Measurements from ENCODE around the gene AVPR2. TPM values are rescaled to one million over a fixed set of nuclear protein-coding genes. Genes with fewer than 3 reads are reported as not detected.
A peak's percentile ranks its signal among the peaks of the same experiment; 100 is the strongest.

Gene AVPR2
- total RNA-seq, 2 experiments from 2014 or later = not detected

- intact Hi-C loops (cut with micrococcal nuclease) = no loop called here
- POLR2A ChIA-PET = interaction anchor here (1.2 to 1.3 kb wide), 2 partner anchors 12 to 162 kb away, joined by 3 to 4 read pairs; no protein-coding TSS in a partner anchor
- H3K27me3 Mint-ChIP-seq = peaks cover 22% of the 10 kb centered on the region
- CTCF ChIA-PET = interaction anchor here (2.2 kb wide), 1 partner anchor 124 kb away, joined by 5 read pairs; the partner anchor contains the start of gene PLXNB3
- H3K4me3 Mint-ChIP-seq = no peak overlapping the region
- ATAC-seq = no peak
- TF ChIP-seq CTCF (IDR thresholded peaks at IDR 0.05) = no peak
- no peaks in the 10 kb centered on the region for H3K9me3 Mint-ChIP-seq
- H3K4me1 Mint-ChIP-seq (ENCODE audit: low read depth) = peaks cover 2% of the 10 kb centered on the region
- no peak for DNase-seq
- no peak overlapping the region for H3K27ac Mint-ChIP-seq
- no peaks in the 10 kb centered on the region for H3K36me3 Mint-ChIP-seq (ENCODE audit: low read depth)
Observed at GRCh38 chrX:153888344-153888743, 16.1 kb upstream of the AVPR2 start.

GRCh38 chrX:153889123-153889522 lies 15.3 kb upstream of the AVPR2 start:
- POLR2A ChIA-PET = interaction anchor here (1.2 to 1.3 kb wide), 2 partner anchors 11 to 163 kb away, joined by 3 to 4 read pairs; no protein-coding TSS in a partner anchor
- Mint-ChIP-seq H3K4me1 (ENCODE audit: low read depth) (peaks cover 2% of the 10 kb centered on the region), H3K4me3 (no peak overlapping the region), H3K9me3 (no peaks in the 10 kb centered on the region), H3K36me3 (ENCODE audit: low read depth) (no peaks in the 10 kb centered on the region), H3K27me3 (peaks cover 20% of the 10 kb centered on the region), H3K27ac (no peak overlapping the region)
- ATAC-seq = no peak
- DNase-seq = no peak
- TF ChIP-seq CTCF (IDR thresholded peaks at IDR 0.05) = no peak
- intact Hi-C loops (cut with micrococcal nuclease) = no loop called here
- CTCF ChIA-PET = interaction anchor here (1.0 to 2.2 kb wide), 2 partner anchors 11 to 125 kb away, joined by 3 to 5 read pairs; partner anchors contain the start of gene PLXNB3

- peaks cover 22% of the 10 kb centered on the region for H3K4me1 Mint-ChIP-seq (ENCODE audit: low read depth)
- CTCF ChIA-PET = no interaction called here
Observed at GRCh38 chrX:153897899-153898298, 6.6 kb upstream of the AVPR2 start.

GRCh38 chrX:153900831-153901752 lies 3.4 kb upstream of the AVPR2 start:
- no peak for TF ChIP-seq CTCF (IDR thresholded peaks at IDR 0.05)
- DNase-seq (peak; percentile 80), ATAC-seq (peak; percentile 84)
- ChIA-PET CTCF (interaction anchor here (0.6 kb wide), 1 partner anchor 943 kb away, joined by 3 read pairs; no protein-coding TSS in a partner anchor), POLR2A (interaction anchor here (0.7 to 1.4 kb wide), 3 partner anchors 12 to 79 kb away, joined by 3 to 6 read pairs (median 3); partner anchors contain the start of gene ARHGAP4)
- no peaks in the 10 kb centered on the region for H3K9me3 Mint-ChIP-seq
- intact Hi-C loops (cut with micrococcal nuclease) = no loop called here
- H3K4me1 Mint-ChIP-seq (ENCODE audit: low read depth) = peaks cover 39% of the 10 kb centered on the region
- H3K4me3 Mint-ChIP-seq = peak overlapping the region; percentile 60
- peak overlapping the region; percentile 61 for H3K27ac Mint-ChIP-seq
- H3K36me3 Mint-ChIP-seq (ENCODE audit: low read depth) = no peaks in the 10 kb centered on the region
- no peaks in the 10 kb centered on the region for H3K27me3 Mint-ChIP-seq

More at GRCh38 chrX:153897899-153898298, 6.6 kb upstream of the AVPR2 start:
- no peak overlapping the region for H3K27ac Mint-ChIP-seq
- no peak for ATAC-seq
- H3K9me3 Mint-ChIP-seq = no peaks in the 10 kb centered on the region
- DNase-seq = no peak
- intact Hi-C loops (cut with micrococcal nuclease) = no loop called here
- no peak overlapping the region for H3K4me3 Mint-ChIP-seq
- peaks cover 1% of the 10 kb centered on the region for H3K36me3 Mint-ChIP-seq (ENCODE audit: low read depth)
- TF ChIP-seq CTCF (IDR thresholded peaks at IDR 0.05) = no peak
- POLR2A ChIA-PET = no interaction called here
- H3K27me3 Mint-ChIP-seq = no peaks in the 10 kb centered on the region

- Mint-ChIP-seq H3K4me3 (no peak overlapping the region), H3K4me1 (ENCODE audit: low read depth) (peaks cover 42% of the 10 kb centered on the region), H3K9me3 (no peaks in the 10 kb centered on the region), H3K36me3 (ENCODE audit: low read depth) (no peaks in the 10 kb centered on the region), H3K27me3 (no peaks in the 10 kb centered on the region), H3K27ac (no peak overlapping the region)
- no peak for DNase-seq
- ChIA-PET POLR2A (interaction anchor here (1.1 to 1.5 kb wide), 3 partner anchors 21 to 47 kb away, joined by 3 to 5 read pairs (median 4); partner anchors contain the start of gene ARHGAP4), CTCF (no interaction called here)
- no peak for TF ChIP-seq CTCF (IDR thresholded peaks at IDR 0.05)
- no peak for ATAC-seq
- intact Hi-C loops (cut with micrococcal nuclease) = no loop called here
Observed at GRCh38 chrX:153901753-153902140, 2.7 kb upstream of the AVPR2 start.
